ENCODE results near the gene DHRS11.

The DHRS11 gene

GRCh38 chr17:36616061-36617029 lies 24.7 kb downstream of the DHRS11 start:
- TF ChIP-seq GATA2 (IDR thresholded peaks at IDR 0.05; ENCODE audit: low read depth, low read length) = no peak
- TF ChIP-seq GATA3 (IDR thresholded peaks at IDR 0.05; ENCODE audit: low read depth, low read length) = no peak

GRCh38 chr17:36617773-36618172 lies 26.1 kb downstream of the DHRS11 start:
- TF ChIP-seq GATA2 (IDR thresholded peaks at IDR 0.05; ENCODE audit: low read depth, low read length) (no peak), GATA3 (IDR thresholded peaks at IDR 0.05; ENCODE audit: low read depth, low read length) (no peak)

GRCh38 chr17:36623281-36623680 lies 31.6 kb downstream of the DHRS11 start:
- no peak for TF ChIP-seq GATA2 (IDR thresholded peaks at IDR 0.05; ENCODE audit: low read depth, low read length)
- no peak for TF ChIP-seq GATA3 (IDR thresholded peaks at IDR 0.05; ENCODE audit: low read depth, low read length)

- TF ChIP-seq GATA2 (IDR thresholded peaks at IDR 0.05; ENCODE audit: low read depth, low read length) = no peak
Measured at GRCh38 chr17:36625188-36625587, 33.5 kb downstream of the DHRS11 start.

GRCh38 chr17:36627101-36627500 lies 35.4 kb downstream of the DHRS11 start:
- no peak for TF ChIP-seq GATA3 (IDR thresholded peaks at IDR 0.05; ENCODE audit: low read depth, low read length)
- no peak for TF ChIP-seq GATA2 (IDR thresholded peaks at IDR 0.05; ENCODE audit: low read depth, low read length)

GRCh38 chr17:36628576-36628975 lies 36.9 kb downstream of the DHRS11 start:
- TF ChIP-seq GATA2 (IDR thresholded peaks at IDR 0.05; ENCODE audit: low read depth, low read length) = no peak
- TF ChIP-seq GATA3 (IDR thresholded peaks at IDR 0.05; ENCODE audit: low read depth, low read length) = no peak

- TF ChIP-seq GATA3 (IDR thresholded peaks at IDR 0.05; ENCODE audit: low read depth, low read length) (no peak), GATA2 (IDR thresholded peaks at IDR 0.05; ENCODE audit: low read depth, low read length) (no peak)
Measured at GRCh38 chr17:36629252-36629847, 37.7 kb downstream of the DHRS11 start.

GRCh38 chr17:36629970-36630502 lies 38.4 kb downstream of the DHRS11 start:
- TF ChIP-seq GATA2 (IDR thresholded peaks at IDR 0.05; ENCODE audit: low read depth, low read length) (no peak), GATA3 (IDR thresholded peaks at IDR 0.05; ENCODE audit: low read depth, low read length) (no peak)

GRCh38 chr17:36631022-36631421 lies 39.3 kb downstream of the DHRS11 start:
- TF ChIP-seq GATA3 (IDR thresholded peaks at IDR 0.05; ENCODE audit: low read depth, low read length) (no peak), GATA2 (IDR thresholded peaks at IDR 0.05; ENCODE audit: low read depth, low read length) (no peak)

GRCh38 chr17:36632916-36633771 lies 41.5 kb downstream of the DHRS11 start:
- no peak for TF ChIP-seq GATA2 (IDR thresholded peaks at IDR 0.05; ENCODE audit: low read depth, low read length)
- no peak for TF ChIP-seq GATA3 (IDR thresholded peaks at IDR 0.05; ENCODE audit: low read depth, low read length)

- no peak for TF ChIP-seq GATA2 (IDR thresholded peaks at IDR 0.05; ENCODE audit: low read depth, low read length)
- TF ChIP-seq GATA3 (IDR thresholded peaks at IDR 0.05; ENCODE audit: low read depth, low read length) = no peak
Measured at GRCh38 chr17:36640346-36640745, 48.7 kb downstream of the DHRS11 start.

- TF ChIP-seq GATA2 (IDR thresholded peaks at IDR 0.05; ENCODE audit: low read depth, low read length) (no peak), GATA3 (IDR thresholded peaks at IDR 0.05; ENCODE audit: low read depth, low read length) (no peak)
Measured at GRCh38 chr17:36640836-36641235, 49.2 kb downstream of the DHRS11 start.

- no peak for TF ChIP-seq GATA2 (IDR thresholded peaks at IDR 0.05; ENCODE audit: low read depth, low read length)
- no peak for TF ChIP-seq GATA3 (IDR thresholded peaks at IDR 0.05; ENCODE audit: low read depth, low read length)
Measured at GRCh38 chr17:36641331-36641876, 49.7 kb downstream of the DHRS11 start.
